Measurements from ENCODE around the gene TSPEAR.

TSPEAR gene

GRCh38 chr21:44529011-44529421 lies 182.4 kb downstream of the TSPEAR start:
- no peak overlapping the region for H3K9ac ChIP-seq (ENCODE audit: low read length)
- no peak overlapping the region for H3K4me3 ChIP-seq (ENCODE audit: insufficient read depth, low read length, poor library complexity, severe bottlenecking)
- no peaks in the 10 kb centered on the region for H3F3A ChIP-seq (ENCODE audit: insufficient read depth)
- peaks cover 8% of the 10 kb centered on the region; the same call in 1 of the 2 replicates for H3K9me3 ChIP-seq (ENCODE audit: insufficient read depth, low read length)
- no peak overlapping the region for H3K27ac ChIP-seq (ENCODE audit: low read depth, low read length)
- no peaks in the 10 kb centered on the region for H3K36me3 ChIP-seq (ENCODE audit: low read length)
- H3K4me2 ChIP-seq (ENCODE audit: low read depth, low read length, poor library complexity, severe bottlenecking), result no peak overlapping the region
- no peaks in the 10 kb centered on the region for H3K79me2 ChIP-seq (ENCODE audit: insufficient read depth, low read length)
- no peak overlapping the region for H2AFZ ChIP-seq (ENCODE audit: low read depth, low read length, severe bottlenecking)
- H3K9me2 ChIP-seq (replicated peaks; ENCODE audit: insufficient read depth, low read length), result no peaks in the 10 kb centered on the region
- no peaks in the 10 kb centered on the region for H4K20me1 ChIP-seq (ENCODE audit: low read depth, low read length)
- TF ChIP-seq EZH2phosphoT487 (conservative IDR thresholded peaks at IDR 0.05; ENCODE audit: low read length), result no peak
- TF ChIP-seq, protein P1, sequence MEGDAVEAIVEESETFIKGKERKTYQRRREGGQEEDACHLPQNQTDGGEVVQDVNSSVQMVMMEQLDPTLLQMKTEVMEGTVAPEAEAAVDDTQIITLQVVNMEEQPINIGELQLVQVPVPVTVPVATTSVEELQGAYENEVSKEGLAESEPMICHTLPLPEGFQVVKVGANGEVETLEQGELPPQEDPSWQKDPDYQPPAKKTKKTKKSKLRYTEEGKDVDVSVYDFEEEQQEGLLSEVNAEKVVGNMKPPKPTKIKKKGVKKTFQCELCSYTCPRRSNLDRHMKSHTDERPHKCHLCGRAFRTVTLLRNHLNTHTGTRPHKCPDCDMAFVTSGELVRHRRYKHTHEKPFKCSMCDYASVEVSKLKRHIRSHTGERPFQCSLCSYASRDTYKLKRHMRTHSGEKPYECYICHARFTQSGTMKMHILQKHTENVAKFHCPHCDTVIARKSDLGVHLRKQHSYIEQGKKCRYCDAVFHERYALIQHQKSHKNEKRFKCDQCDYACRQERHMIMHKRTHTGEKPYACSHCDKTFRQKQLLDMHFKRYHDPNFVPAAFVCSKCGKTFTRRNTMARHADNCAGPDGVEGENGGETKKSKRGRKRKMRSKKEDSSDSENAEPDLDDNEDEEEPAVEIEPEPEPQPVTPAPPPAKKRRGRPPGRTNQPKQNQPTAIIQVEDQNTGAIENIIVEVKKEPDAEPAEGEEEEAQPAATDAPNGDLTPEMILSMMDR (IDR thresholded peaks at IDR 0.05; ENCODE audit: insufficient read depth, low read length, poor library complexity, severe bottlenecking), result no peak
- H3K27me3 ChIP-seq (ENCODE audit: low read length), result no peaks in the 10 kb centered on the region

DNA sequence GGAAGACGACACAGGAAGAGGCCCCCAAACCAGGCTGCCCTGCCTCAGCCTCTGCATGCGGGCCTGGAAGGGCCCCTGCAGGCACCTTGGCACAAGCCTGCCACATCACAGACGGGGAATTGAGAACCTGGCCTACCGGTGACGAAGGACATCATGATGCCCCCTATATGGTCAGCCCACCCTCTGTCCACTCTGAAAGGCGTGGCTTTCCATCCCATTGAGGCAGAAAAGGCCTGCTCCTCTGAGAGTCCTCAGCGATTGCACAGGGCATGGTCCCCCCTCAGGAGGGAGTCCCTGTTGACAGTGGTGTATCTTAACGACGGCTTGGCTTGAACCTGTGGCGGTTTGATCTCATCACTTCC lies 182.8 kb downstream of the TSPEAR start:
- Histone ChIP-seq H2AFZ (ENCODE audit: low read depth, low read length, severe bottlenecking) (no peak overlapping the region), H4K20me1 (ENCODE audit: low read depth, low read length) (no peaks in the 10 kb centered on the region), H3K9me2 (replicated peaks; ENCODE audit: insufficient read depth, low read length) (no peaks in the 10 kb centered on the region), H3K9ac (ENCODE audit: low read length) (no peak overlapping the region), H3K36me3 (ENCODE audit: low read length) (no peaks in the 10 kb centered on the region), H3K9me3 (ENCODE audit: insufficient read depth, low read length) (peaks cover 12% of the 10 kb centered on the region; the same call in 1 of the 2 replicates), H3K79me2 (ENCODE audit: insufficient read depth, low read length) (no peaks in the 10 kb centered on the region), H3K4me3 (ENCODE audit: insufficient read depth, low read length, poor library complexity, severe bottlenecking) (no peak overlapping the region), H3K4me2 (ENCODE audit: low read depth, low read length, poor library complexity, severe bottlenecking) (no peak overlapping the region), H3F3A (ENCODE audit: insufficient read depth) (no peaks in the 10 kb centered on the region), H3K27me3 (ENCODE audit: low read length) (no peaks in the 10 kb centered on the region), H3K27ac (ENCODE audit: low read depth, low read length) (no peak overlapping the region)
- no peak for TF ChIP-seq EZH2phosphoT487 (conservative IDR thresholded peaks at IDR 0.05; ENCODE audit: low read length)
- TF ChIP-seq, protein P1 (IDR thresholded peaks at IDR 0.05; ENCODE audit: insufficient read depth, low read length, poor library complexity, severe bottlenecking), result no peak

- Histone ChIP-seq H3K4me3 (ENCODE audit: insufficient read depth, low read length, poor library complexity, severe bottlenecking) (no peak overlapping the region), H3K9ac (ENCODE audit: low read length) (no peak overlapping the region), H3K9me2 (replicated peaks; ENCODE audit: insufficient read depth, low read length) (no peaks in the 10 kb centered on the region), H3K4me2 (ENCODE audit: low read depth, low read length, poor library complexity, severe bottlenecking) (no peak overlapping the region), H3K36me3 (ENCODE audit: low read length) (no peaks in the 10 kb centered on the region), H3K27me3 (ENCODE audit: low read length) (no peaks in the 10 kb centered on the region), H2AFZ (ENCODE audit: low read depth, low read length, severe bottlenecking) (no peak overlapping the region), H3K79me2 (ENCODE audit: insufficient read depth, low read length) (no peaks in the 10 kb centered on the region), H3K9me3 (ENCODE audit: insufficient read depth, low read length) (peaks cover 16% of the 10 kb centered on the region; the same call in 1 of the 2 replicates), H3K27ac (ENCODE audit: low read depth, low read length) (no peak overlapping the region), H4K20me1 (ENCODE audit: low read depth, low read length) (no peaks in the 10 kb centered on the region), H3F3A (ENCODE audit: insufficient read depth) (no peaks in the 10 kb centered on the region)
- TF ChIP-seq, protein P1 (IDR thresholded peaks at IDR 0.05; ENCODE audit: insufficient read depth, low read length, poor library complexity, severe bottlenecking), result no peak
- no peak for TF ChIP-seq EZH2phosphoT487 (conservative IDR thresholded peaks at IDR 0.05; ENCODE audit: low read length)
Measured at GRCh38 chr21:44527983-44528633, 183.3 kb downstream of the TSPEAR start.

Data from SU-DHL-6 (cell line).